Astrocyte of the cerebellum (primary cell): ENCODE data around the gene FOXP2.

Source experiments
- DNase-seq: peaks from one replicate; pipeline ENCODE4 v3.0.0-alpha.2; 2011; ENCODE audit warnings: low read depth
- H3K4me3 ChIP-seq: 2 replicates; pipeline ENCODE4 v1.5.1; 2011; ENCODE audit warnings: mild to moderate bottlenecking, low read depth, low read length, moderate library complexity
- CTCF ChIP-seq: IDR thresholded peaks from 2 replicates; pipeline ENCODE4 v1.5.1; 2012; ENCODE audit warnings: low read length, low read depth, moderate library complexity, mild to moderate bottlenecking; ENCODE audit errors: missing control alignments
- in situ Hi-C: cut with HindIII; loops from 2 replicates; pipeline ENCODE4 v1.10.0; 2017; ENCODE audit warnings: low sequenced_read_pairs

FOXP2 gene

GRCh38 chr7:114413761-114414155 is 857 bp upstream of the FOXP2 start:
- no peak for TF ChIP-seq CTCF
- DNase-seq, result no peak
- H3K4me3 ChIP-seq, result no peak overlapping the region
- in situ Hi-C loops, result no loop called here

GRCh38 chr7:114415064-114415989 is 712 bp downstream of the FOXP2 start:
- H3K4me3 ChIP-seq, result peak overlapping the region; percentile 29
- DNase-seq, result no peak
- no peak for TF ChIP-seq CTCF
- in situ Hi-C loops, result no loop called here

GRCh38 chr7:114416129-114416990 is 1.7 kb downstream of the FOXP2 start:
- no peak overlapping the region for H3K4me3 ChIP-seq
- DNase-seq, result no peak
- TF ChIP-seq CTCF, result no peak
- in situ Hi-C loops, result no loop called here

- DNase-seq, result no peak
- TF ChIP-seq CTCF, result no peak
- in situ Hi-C loops, result no loop called here
- H3K4me3 ChIP-seq, result no peak overlapping the region
Measured at GRCh38 chr7:114417290-114417689, 2.7 kb downstream of the FOXP2 start.

- in situ Hi-C loops, result no loop called here
Measured at GRCh38 chr7:114418117-114418516, 3.5 kb downstream of the FOXP2 start.

More at GRCh38 chr7:114418117-114418516, 3.5 kb downstream of the FOXP2 start:
- TF ChIP-seq CTCF, result no peak
- H3K4me3 ChIP-seq, result no peak overlapping the region
- DNase-seq, result no peak
